ENCODE measurements around the gene KIF26A.

KIF26A gene

GRCh38 chr14:104212206-104213095 is 74.1 kb downstream of the KIF26A start:
- no peak for DNase-seq

- no peak for DNase-seq
These were observed 75.1 kb downstream of the KIF26A start for GRCh38 chr14:104213301-104214034.

GRCh38 chr14:104214431-104215218 is 76.2 kb downstream of the KIF26A start:
- no peak for DNase-seq

GRCh38 chr14:104215706-104216334 is 77.4 kb downstream of the KIF26A start:
- no peak for DNase-seq

GRCh38 chr14:104216457-104216856 is 78.1 kb downstream of the KIF26A start:
- no peak for DNase-seq

- no peak for DNase-seq
These were observed 79.3 kb downstream of the KIF26A start for GRCh38 chr14:104217486-104218360.

GRCh38 chr14:104218361-104219180 is 80.2 kb downstream of the KIF26A start:
- DNase-seq, result no peak

- DNase-seq, result no peak
These were observed 81.4 kb downstream of the KIF26A start for GRCh38 chr14:104219731-104220214.

GRCh38 chr14:104220215-104221070 is 82.1 kb downstream of the KIF26A start:
- DNase-seq, result no peak

GRCh38 chr14:104221071-104221625 is 82.8 kb downstream of the KIF26A start:
- DNase-seq, result no peak

- no peak for DNase-seq
These were observed 83.4 kb downstream of the KIF26A start for GRCh38 chr14:104221636-104222369.

GRCh38 chr14:104222396-104223036 is 84.1 kb downstream of the KIF26A start:
- no peak for DNase-seq

GRCh38 chr14:104223101-104224041 is 85.0 kb downstream of the KIF26A start:
- DNase-seq, result no peak

GRCh38 chr14:104224131-104224505 is 85.7 kb downstream of the KIF26A start:
- no peak for DNase-seq

- peak; percentile 54 to 60 for DNase-seq
These were observed 86.3 kb downstream of the KIF26A start for GRCh38 chr14:104224506-104225277.

All from activated CD4-positive, alpha-beta T cell treated with anti-CD3 and anti-CD28 coated beads, Interleukin-2, amount 50 U/mL, for 48 hours (primary cell).